NCI-H128 (cell line): ENCODE results near the gene APBA2.

Experiments used
- DNase-seq: peaks from one replicate; lab custom pipeline; 2025; ENCODE audit not compliant: unreplicated experiment; lab: John Stamatoyannopoulos, UW

Gene APBA2

DNA sequence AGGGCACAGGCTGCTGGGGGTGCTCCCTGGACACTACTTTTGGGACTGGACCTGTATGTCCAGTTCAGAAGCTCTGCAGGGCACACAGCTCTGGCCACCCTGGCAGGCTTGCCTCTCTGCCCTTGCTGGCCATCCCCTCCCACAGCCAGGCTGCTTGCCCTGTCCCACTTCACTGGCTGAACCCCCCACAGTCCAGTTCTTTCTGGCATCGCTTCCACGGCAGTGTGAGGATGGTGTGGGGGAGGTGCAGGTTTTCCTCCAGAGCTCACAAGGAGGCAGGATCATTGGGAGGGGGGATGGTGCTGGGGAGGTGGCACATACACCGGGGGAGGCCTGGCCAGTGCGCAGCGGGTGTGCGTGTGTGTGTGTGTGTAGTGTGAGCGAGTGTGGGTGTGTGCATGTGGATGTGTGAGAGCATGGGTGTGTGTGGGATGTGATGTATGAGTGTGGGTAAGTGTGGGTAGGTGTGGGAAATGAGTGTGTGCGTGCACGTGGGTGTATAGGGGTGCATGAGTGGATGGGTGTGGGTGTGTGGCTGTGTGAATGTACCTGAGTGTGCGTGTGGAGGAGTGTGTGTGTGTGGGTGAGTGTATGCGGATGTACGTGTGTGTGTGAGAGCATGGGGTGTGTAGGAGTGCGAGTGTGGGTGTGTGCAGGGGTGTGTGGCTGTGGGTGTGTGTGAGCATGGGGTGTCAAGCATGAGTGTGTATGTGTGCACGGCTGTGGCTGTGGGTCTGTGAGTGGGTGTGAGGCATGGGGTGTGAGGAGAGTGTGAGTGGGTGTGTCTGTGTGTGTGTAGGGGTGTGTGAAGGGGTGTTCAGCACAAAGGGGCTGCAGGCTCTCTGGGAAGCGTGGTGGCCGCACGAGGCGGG lies 228.7 kb downstream of the APBA2 start:
- no peak for DNase-seq

- no peak for DNase-seq
Measured at GRCh38 chr15:29115093-29115991, 229.6 kb downstream of the APBA2 start.

DNA sequence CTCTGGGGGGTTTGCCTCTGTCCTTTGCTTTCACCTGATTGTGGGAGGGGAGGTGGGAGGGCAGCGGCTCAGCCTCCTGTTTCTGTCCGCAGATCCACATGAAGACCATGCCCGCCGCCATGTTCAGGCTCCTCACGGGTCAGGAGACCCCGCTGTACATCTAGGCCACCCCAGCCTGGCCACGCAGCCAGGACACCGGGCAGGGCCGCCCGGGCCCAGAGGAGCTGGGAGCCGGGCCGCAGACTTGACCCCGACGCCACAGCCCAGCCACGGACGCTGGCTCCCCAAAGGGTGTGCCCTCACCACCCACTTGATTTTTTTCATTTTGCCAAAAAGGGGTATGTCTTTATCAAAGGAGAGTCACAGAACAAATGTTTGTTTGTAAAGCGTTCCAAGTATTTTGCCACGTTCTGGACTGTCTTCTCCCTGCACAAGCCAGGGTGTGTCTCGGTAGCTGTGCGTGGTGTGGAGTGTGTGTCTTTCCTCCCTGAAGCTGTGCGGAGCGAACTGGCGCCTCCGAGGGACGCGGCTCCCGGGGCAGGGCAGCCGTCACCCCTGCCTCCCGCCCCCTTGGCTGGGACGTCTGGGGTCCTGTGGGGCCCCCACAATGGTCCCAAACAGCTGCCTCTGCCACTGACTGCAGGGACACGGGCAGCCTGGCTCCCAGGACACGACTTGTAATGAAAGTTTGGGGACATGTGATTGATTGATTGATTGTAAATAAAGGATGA lies 231.4 kb downstream of the APBA2 start:
- DNase-seq: no peak

DNA sequence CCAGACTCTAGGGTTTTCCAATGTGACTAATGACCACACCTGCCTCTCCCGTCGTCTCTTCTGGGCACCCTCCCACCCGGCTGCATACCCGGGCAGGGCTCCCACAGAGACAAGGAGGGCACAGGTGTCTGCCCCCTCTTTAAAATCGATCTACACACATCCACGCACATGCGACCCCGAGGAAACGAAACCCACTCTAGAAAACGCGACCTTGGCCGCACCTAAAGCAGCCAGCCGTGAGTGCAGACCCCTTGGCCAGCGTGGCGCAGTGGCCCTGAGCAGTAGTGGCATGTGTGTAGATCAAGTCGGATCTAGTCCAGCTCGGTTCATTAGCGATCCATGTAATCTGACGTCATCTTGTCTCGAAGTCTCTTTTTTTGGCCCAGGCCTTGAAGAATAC lies 232.0 kb downstream of the APBA2 start:
- no peak for DNase-seq

- no peak for DNase-seq
Measured at GRCh38 chr15:29119847-29120246, 234.1 kb downstream of the APBA2 start.

DNA sequence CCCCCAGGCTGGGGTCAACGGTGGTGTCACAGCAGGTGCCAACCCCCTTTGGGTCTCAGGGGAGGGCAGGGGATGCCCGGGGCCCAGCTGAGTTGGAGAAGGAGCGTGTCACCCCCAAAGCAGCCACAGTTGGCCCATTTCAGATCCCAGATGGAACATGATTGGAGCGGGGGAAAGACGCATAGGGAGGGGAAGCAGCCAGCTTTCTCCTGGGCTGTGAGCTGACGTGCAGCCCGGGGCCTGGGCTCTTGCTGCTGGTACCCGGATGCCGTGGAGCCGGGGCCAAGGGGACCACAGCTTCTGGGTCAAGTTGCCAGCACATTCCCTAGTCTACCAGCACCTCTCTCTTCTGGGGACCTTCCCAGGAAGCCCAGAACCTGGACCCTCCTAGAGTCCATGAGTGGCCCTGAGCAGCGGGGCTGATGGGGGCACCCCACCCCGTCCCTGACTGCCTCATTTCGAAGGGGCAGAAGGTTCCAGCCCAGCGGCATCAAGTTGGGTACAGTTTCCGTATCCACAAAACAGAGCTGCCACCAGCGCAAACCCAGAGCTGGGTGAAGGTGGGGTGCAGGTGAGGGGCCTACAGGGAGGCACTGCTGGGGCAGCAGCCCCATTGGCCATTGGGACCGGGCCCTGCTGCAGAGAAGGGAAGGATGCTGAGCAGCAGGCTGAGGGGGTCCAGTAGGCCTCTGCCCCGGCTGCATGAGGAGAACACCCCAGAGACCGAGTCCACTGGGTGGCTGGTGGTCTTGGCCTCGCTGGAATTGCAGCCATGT lies 235.0 kb downstream of the APBA2 start:
- DNase-seq: no peak

DNA sequence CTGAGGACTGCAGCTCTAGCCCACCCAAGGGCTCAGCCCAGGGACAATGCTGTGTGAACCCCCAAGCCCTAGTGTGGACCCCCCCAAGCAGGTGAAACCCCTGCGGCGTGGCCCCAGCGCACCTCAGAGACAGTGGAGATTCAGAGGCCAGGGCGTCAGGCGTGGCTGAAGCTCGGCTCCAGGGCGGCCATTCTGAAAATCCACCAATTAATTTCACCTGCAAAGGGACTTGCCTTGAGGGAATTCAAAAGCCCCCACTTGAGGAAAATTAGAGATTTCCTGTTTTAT lies 235.5 kb downstream of the APBA2 start:
- DNase-seq: no peak

DNA sequence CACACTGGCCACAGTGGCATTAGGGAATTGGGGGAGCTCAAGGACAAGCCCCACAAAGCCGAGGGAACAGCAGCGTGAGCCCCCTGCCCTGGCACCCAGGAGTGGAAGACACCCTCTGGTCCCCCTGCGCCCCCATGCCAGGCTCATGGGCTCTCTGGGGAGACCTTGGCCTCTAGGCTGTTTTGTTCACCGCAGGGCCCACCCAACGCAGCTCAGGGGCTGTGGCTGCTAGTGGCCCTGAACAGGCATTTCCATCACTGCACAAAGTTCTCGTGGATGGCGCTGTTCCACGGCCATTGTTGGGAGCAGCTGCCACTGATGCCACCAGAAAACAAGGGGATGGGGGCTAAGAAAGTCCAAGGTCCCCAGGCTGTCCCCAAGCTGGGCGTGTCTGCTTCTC lies 236.1 kb downstream of the APBA2 start:
- no peak for DNase-seq

DNA sequence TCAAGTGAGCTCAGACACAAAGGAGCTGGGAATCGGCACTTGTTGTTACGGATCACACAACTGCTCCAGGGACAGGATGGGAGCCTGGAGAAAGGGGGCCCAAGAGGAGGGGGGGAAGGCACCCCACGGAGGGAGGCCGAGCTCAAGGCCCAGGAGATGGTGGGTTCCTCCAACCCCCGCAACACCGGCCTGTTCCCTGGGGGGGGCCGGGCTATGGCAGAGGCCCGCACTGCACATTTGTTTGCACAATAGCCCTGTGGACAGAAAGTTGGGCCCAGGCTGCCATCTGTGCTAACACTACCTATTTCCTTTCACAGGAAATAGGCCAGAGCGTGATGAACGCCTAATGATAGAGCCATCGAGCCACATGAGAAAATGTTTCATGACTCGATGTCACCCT lies 236.7 kb downstream of the APBA2 start:
- DNase-seq: no peak

DNA sequence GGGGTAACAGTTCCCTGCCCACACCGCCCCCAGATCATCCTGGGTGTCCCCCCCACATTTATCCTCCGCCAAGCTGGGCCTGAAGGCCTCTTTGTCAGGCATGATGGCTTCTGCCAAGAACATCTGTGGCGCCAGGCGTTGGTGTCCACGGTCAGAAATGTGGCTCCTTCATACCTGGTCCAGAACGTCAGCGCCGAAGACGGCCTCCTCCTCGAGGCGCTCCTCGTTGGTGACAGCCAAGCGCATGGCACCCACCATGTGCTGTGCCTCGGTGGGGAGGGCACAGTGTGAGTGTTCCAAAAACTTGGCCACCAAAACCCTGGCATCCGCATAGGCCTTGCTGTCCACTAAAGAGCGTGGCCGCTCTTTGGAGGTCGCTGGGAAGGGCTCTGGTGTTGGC lies 237.4 kb downstream of the APBA2 start:
- DNase-seq: no peak

DNA sequence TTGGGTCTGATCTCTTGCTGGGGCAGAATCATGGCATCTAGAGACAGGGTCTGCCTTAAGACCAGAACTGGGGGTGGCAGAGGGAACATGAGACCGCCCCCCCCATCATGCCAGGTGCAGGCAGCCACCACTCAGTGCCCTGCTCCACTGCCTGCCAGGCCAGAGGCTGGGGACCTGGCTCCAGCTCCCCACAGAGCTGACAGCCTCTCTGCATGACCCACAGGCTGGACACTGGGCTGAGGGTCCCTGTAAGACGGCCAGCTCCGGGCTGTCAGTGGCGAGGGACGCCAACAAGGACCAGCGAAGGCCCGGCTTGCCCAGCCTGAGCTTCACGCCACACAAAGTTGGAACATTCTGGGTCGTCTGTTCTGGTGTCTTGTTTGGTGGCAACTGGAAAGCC lies 238.2 kb downstream of the APBA2 start:
- no peak for DNase-seq

DNA sequence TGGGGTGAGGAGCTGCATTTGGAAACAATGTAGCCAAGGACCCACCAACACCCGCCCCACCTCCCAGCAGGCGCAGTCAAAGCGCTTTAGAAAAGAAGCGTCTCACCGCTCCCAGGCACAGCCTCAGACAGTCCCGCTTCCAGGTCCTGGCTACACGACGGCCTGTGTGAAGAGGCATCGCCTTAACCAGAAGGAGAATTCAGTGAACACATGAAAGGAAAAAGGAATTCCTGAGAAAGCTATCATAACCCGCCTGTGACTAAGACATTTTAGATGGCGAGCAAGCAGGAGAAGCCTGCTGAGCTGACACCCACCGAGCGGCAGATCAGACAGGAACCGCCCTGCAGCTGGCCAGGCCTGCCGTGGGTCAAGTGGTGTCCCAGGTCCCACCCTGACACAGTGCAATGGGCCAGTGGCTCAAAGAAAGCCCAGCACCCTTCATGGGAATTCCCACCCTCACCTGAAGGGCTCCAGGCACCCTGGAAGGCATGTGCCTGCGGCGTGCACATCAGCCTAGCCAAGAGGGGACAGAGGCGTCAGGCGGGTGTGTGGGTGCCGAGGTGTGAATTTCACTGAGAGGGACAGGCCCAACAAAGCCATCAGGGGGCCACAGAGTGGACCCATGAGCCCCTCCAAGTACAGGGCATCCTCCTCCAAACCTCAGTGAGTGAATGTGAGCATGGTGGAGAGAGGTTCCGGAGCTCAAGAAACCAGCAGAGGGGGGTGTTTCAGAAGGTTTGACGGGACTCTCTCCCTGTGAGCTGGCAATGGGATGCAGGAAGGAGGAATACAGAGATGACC lies 239.0 kb downstream of the APBA2 start:
- DNase-seq: no peak

DNA sequence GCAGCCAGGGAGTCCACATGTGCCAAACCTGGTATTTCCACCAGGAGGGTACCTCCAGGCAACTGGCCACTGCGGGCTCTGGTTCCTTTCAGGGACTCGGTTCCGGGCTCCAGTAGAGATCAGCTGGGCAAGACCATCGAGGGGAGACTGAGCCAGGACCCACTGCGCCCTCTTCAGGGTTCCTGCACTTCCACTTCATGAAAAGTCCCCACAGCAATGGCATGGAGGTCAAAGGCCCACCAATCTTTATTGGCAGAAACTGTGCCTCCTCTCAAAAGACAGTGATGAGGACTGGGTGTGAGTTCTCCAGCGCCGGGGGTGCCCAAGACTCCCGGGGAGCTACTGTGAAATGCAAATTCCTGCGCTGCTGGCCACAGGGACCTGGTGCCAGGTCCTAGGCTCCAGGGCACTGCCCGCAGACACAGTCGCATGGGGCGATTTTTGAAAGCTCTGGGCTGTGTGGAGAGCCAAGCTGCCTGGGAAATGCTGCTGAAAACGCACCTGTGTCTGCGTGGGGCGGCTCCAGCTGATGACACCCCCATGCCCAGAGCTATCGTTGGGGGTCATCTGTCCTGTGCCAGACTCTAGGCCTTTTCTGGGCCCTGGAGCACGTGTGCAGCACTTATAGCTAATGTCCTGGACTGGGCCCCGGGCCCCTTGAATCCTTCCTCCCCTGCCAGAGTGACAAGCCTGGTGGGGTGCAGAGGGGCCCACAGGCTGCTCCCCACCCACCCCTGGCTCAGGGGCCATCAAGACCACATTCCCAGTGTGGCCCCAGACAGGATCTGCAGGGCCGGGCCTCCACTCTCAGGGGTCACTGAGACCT lies 239.8 kb downstream of the APBA2 start:
- no peak for DNase-seq

GRCh38 chr15:29126208-29126536 lies 240.4 kb downstream of the APBA2 start:
- DNase-seq: no peak

- no peak for DNase-seq
Measured at GRCh38 chr15:29126821-29127461, 241.2 kb downstream of the APBA2 start.

DNA sequence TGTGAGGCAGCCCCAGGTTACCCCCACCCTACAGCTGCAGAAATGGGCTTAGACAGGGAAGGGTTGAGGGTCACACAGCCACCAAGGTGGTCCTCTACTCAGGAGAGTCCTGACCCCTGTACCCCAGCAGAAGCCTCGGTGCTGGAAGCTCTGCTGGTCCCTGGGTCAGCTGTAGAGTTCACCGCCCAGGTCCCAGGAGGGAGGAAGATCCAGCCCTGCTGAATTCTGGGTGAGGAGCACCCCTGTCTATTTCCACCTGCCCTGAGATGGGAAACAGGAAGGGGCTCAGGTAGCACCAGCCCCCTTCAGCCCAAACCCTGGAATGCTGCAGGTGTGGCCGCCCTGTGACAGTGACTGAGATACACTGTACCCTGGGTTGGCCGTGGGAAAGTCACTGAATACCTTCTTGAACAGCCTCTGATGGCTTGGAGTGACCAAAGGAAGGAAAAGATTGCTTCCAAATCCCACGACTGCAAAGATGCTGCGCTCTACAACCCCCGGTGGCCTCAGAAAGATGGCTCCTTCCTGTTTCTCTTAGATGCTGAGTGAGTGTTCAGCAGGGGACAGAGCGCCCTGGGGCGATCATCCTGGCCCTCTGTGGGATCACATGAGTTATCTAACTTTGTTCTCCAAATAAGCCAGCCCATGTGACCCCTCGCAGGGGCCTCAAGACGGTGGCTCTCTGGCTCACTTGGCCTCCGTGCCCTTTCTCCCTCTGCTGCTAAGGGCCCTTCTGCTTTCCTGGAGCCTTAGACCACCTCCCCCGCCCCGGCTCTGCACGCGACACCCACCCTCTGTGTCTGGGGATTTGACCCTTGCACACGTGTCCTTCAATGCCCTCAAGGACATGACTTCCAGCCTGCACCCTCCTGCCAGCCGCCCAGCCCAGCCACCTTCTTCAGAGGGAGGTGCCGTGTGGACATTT lies 242.0 kb downstream of the APBA2 start:
- DNase-seq: no peak

DNA sequence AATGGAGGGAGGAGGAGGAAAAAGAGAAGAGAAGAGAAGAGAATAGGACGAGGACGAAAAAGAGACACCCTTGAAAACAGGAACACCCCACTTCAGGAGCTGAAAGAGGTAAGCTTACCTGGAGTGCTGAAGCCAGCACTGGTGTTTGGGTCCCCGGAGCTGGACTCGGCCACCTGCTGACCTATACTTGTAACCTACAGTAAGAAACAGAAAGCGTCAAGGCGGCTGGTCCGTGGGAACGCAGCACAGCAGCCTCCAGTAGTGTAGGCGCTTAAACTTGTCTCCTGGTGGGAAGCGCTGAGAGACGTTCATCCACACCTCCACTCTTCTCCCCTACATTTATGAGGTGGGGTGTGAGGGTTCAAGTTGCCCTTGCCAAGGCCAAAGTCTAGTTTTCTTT lies 242.9 kb downstream of the APBA2 start:
- DNase-seq: no peak

GRCh38 chr15:29129221-29129620 lies 243.4 kb downstream of the APBA2 start:
- no peak for DNase-seq
